DMS79 treated with DMSO at 0.1 percent for 48 hours (cell line): ENCODE measurements around the gene TRIM22.
"Not testable (repeated sequence)": the region's sequence is repeated elsewhere in the genome, so short reads cannot be mapped to it uniquely, and the experiment has no call there.

Source experiments
- DNase-seq: peaks from one replicate; lab custom pipeline; 2025; lab: John Stamatoyannopoulos, UW

Gene TRIM22

GRCh38 chr11:5691238-5691963 lies 1.8 kb downstream of the TRIM22 start:
- DNase-seq, result not testable (repeated sequence)

GRCh38 chr11:5691964-5692361 lies 2.4 kb downstream of the TRIM22 start:
- no peak for DNase-seq

- DNase-seq, result no peak
Measured at GRCh38 chr11:5694642-5695041, 5.1 kb downstream of the TRIM22 start.

- DNase-seq, result no peak
Measured at GRCh38 chr11:5695580-5695979, 6.0 kb downstream of the TRIM22 start.

GRCh38 chr11:5696210-5696609 lies 6.6 kb downstream of the TRIM22 start:
- DNase-seq, result no peak

- DNase-seq, result no peak
Measured at GRCh38 chr11:5698281-5698680, 8.7 kb downstream of the TRIM22 start.

- DNase-seq, result no peak
Measured at GRCh38 chr11:5700421-5701054, 10.9 kb downstream of the TRIM22 start.

GRCh38 chr11:5701055-5701577 lies 11.5 kb downstream of the TRIM22 start:
- DNase-seq, result no peak

GRCh38 chr11:5703741-5704536 lies 14.3 kb downstream of the TRIM22 start:
- no peak for DNase-seq

GRCh38 chr11:5705688-5706087 lies 16.1 kb downstream of the TRIM22 start:
- DNase-seq, result no peak

- DNase-seq, result no peak
Measured at GRCh38 chr11:5712507-5712906, 22.9 kb downstream of the TRIM22 start.

GRCh38 chr11:5713695-5714094 lies 24.1 kb downstream of the TRIM22 start:
- DNase-seq, result no peak

GRCh38 chr11:5716518-5716917 lies 26.9 kb downstream of the TRIM22 start:
- not testable (repeated sequence) for DNase-seq

- no peak for DNase-seq
Measured at GRCh38 chr11:5719703-5720495, 30.3 kb downstream of the TRIM22 start.

GRCh38 chr11:5722622-5723021 lies 33.0 kb downstream of the TRIM22 start:
- no peak for DNase-seq

- no peak for DNase-seq
Measured at GRCh38 chr11:5726351-5726750, 36.8 kb downstream of the TRIM22 start.

GRCh38 chr11:5727691-5728090 lies 38.1 kb downstream of the TRIM22 start:
- no peak for DNase-seq

- no peak for DNase-seq
Measured at GRCh38 chr11:5736396-5736795, 46.8 kb downstream of the TRIM22 start, which contains the start of gene OR56B1. OR56B1 (plus strand) TSS chr11:5736448; CDS start chr11:5736517, 69 bp downstream.

GRCh38 chr11:5737091-5737490 lies 47.5 kb downstream of the TRIM22 start:
- DNase-seq, result no peak

- no peak for DNase-seq
Measured at GRCh38 chr11:5737670-5738392, 48.2 kb downstream of the TRIM22 start.

- no peak for DNase-seq
Measured at GRCh38 chr11:5738431-5738830, 48.8 kb downstream of the TRIM22 start.
